Measurements from ENCODE around the gene PRR20E.

DNA sequence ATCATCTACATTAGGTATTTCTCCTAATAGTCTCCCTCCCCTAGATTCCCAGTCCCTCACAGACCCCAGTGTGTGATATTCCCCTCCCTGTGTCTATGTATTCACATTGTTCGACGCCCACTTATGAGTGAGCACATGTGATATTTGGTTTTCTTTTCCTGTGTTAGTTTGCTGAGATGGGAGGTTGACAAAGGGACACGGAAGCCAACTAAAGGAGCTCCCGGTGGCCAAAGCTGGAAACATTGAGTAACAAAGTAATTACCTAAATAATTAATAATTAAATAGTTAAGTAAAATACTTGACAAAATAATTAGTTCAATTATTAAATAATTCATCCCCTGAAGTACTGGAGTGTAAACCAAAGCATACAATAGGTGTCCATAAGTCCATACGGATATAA lies 28.0 kb upstream of the PRR20E start:
- TF ChIP-seq CTCF (conservative IDR thresholded peaks at IDR 0.05; ENCODE audit: low read depth, low read length) (no peak), EZH2 (IDR thresholded peaks at IDR 0.05; ENCODE audit: low read length, unreplicated experiment) (no peak)
